ES-I3 (cell line): ENCODE measurements around the gene COTL1.
"Not testable (repeated sequence)": the region's sequence is repeated elsewhere in the genome, so short reads cannot be mapped to it uniquely, and the experiment has no call there.

Experiments used
- H3K36me3 ChIP-seq: 2 replicates; pipeline ENCODE4 v1.6.1; 2013; ENCODE audit warnings: mild to moderate bottlenecking, low read length, control low read depth, moderate library complexity; ENCODE audit not compliant: insufficient read depth
- H3K4me1 ChIP-seq: 2 replicates; pipeline ENCODE4 v1.6.1; 2013; ENCODE audit warnings: mild to moderate bottlenecking, control low read depth, low read length; ENCODE audit not compliant: insufficient read depth
- H3K9ac ChIP-seq: 2 replicates; pipeline ENCODE4 v1.6.1; 2013; ENCODE audit warnings: low read depth, mild to moderate bottlenecking, low read length, moderate library complexity
- H3K9me3 ChIP-seq: 2 replicates; pipeline ENCODE4 v1.6.1; 2013; ENCODE audit warnings: mild to moderate bottlenecking, low read length, moderate library complexity; ENCODE audit not compliant: control insufficient read depth, insufficient read depth

Gene COTL1

DNA sequence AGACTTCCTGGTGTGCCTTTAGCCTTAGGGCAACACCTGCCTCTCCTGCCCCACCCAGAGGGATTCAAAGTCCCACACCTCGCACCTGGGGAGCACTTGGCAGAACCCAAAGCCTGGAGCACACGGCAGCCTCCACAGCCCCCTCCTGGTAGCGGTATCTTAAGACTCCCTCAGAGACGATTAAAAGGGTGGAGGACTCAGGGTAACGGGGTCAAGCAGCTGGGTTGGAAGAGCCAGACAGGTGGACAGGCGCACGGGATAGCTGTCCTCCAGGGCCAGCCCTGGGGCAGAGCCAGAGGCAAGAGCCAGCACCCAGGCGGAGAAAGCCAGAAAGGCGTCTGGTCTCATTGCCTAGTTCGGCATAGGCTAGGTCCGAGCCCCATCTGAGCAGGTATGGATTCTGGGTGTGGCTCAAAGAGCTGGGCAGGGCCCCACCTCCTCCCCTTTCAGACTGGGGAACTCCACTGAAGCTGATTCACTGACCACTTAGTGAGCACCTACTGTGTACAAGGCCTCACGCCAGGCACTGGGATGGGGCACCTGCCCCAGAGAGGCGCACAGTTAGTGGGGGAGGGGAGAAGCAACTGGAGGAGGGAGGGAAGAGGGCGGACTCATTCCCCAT is 58.5 kb downstream of the COTL1 start:
- H3K36me3 ChIP-seq, result no peaks in the 10 kb centered on the region
- peaks cover 21% of the 10 kb centered on the region for H3K4me1 ChIP-seq
- H3K9ac ChIP-seq, result no peak overlapping the region

DNA sequence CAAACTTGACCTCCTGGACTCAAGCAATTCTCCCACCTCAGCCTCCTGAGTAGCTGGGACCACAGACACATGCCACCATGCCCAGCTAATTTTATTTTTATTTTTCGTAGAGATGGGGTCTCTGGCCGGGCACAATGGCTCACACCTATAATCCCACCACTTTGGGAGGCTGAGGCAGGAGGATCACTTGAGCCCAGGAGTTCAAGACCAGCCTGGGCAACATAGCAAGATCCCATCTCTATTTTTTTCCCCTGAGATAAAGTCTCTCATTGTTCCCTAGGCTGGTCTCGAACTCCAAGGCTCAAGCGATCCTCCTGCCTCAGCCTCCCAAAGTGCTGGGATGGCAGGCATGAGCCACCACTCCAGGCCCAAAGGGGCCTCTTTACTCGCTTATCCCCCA is 59.0 kb downstream of the COTL1 start:
- not testable (repeated sequence) for H3K9me3 ChIP-seq, H3K36me3 ChIP-seq, H3K9ac ChIP-seq
- H3K4me1 ChIP-seq, result peaks cover 21% of the 10 kb centered on the region

More for the DNA sequence above, 58.5 kb downstream of the COTL1 start:
- no peaks in the 10 kb centered on the region for H3K9me3 ChIP-seq

DNA sequence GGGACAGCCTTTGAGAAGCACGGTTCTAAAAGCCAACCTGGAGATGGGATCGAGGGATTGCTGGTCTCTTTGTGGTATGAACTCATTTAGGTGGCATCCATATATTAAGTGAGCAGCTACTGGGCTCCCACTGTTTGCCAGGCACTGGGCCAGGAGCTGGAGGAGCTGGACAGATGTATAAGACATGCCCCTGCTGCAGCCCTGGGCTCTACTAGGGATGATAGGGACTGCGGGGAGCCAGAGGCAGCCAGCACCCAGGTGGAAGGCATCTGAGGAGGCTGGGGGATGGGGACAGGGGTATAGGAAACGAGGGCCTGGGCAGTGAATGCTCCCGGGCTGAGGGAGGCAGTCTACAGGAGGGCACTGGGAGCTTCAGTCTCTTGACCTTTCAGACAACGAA is 60.4 kb downstream of the COTL1 start:
- H3K9me3 ChIP-seq, result no peaks in the 10 kb centered on the region
- no peak overlapping the region for H3K9ac ChIP-seq
- no peaks in the 10 kb centered on the region for H3K36me3 ChIP-seq
- peaks cover 21% of the 10 kb centered on the region for H3K4me1 ChIP-seq

DNA sequence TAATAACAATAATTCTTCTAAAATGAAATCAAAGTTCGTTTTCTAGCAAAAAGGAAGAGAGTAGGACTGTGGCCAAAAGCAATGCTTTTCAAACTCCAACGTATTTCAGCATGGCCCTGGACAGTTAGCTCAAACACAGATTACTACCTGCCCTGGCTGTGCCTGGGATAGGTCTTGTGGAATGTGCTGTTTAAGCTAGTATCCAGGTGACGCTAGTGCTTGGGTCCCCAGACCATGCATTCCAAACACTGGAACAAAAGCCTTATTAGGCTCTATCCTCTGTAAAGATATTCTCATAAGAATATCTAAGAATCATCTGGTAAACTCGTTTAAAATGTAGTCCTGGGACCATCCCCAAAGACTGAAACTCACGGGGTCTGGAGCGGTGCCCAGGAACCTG is 60.8 kb downstream of the COTL1 start:
- no peaks in the 10 kb centered on the region for H3K9me3 ChIP-seq
- no peaks in the 10 kb centered on the region for H3K36me3 ChIP-seq
- no peak overlapping the region for H3K9ac ChIP-seq
- H3K4me1 ChIP-seq, result peaks cover 21% of the 10 kb centered on the region

DNA sequence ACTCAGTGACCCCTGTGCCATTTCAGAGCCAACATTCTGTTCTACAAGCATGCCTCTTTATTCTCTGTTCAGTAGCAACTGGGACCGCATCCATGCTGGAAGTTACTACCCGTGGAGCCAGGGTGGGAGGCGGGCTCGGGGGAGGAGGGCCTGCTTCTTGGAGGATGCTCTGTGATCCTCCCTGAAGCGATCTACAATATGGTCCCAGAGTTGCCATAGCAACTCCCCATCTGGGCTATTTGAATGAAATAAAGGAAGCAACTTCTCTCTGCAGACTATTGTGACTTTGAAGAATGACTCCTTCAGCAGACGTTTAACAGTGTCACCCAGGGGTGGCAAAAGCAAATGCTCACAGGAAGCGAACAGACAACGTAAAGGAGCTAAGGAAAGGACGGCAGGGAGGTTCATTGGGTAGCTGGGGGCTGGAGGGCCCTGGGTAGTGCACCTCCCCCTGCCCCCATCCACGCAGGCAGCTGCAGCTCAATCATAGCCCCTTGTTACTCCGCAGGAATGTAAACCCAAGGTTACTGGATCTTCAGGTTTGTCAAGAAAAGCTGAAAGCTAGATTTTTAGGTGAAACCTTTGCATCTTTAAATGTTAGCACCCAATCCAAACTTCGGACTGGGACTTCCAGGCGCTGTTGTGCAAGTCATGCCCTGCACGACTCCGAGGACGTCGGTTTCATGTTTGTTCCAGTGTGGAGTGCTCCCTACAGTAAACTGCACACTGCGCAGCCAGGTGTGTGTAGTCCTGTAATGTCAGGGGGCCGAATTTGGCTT is 62.3 kb downstream of the COTL1 start:
- no peaks in the 10 kb centered on the region for H3K9me3 ChIP-seq
- H3K4me1 ChIP-seq, result peaks cover 15% of the 10 kb centered on the region
- no peak overlapping the region for H3K9ac ChIP-seq
- no peaks in the 10 kb centered on the region for H3K36me3 ChIP-seq

DNA sequence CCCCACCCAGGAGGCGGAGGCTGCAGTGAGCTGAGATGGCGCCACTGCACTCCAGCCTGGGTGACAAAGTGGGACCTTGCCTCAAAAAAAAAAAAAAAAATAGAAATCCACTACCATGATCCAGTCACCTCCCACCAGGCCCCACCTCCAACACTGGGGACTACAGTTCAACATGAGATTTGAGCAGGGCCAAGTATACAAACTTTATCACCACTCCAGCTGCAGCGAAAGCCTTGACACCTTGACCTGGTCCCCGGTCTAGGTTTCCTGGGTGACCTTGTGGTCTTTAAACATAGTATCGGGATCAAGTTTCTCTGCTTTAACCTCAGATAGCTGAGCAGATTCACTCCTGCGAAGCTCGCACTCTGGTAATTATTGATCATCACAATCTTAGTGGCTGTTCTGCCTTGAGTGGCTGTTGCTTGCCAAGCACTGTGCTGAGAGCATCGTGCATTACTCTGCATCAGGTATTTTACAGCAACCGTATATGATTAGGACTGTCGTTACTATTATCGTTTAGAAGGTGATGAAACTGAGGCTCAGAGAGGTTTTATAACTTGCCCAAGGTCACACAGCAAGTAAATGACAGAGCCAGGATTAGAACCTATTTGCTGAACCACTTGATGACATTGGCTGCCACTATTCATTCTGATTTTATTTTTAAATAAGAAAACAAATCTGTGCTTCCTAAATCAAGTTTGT is 63.1 kb downstream of the COTL1 start:
- no peak overlapping the region for H3K9ac ChIP-seq
- no peaks in the 10 kb centered on the region for H3K9me3 ChIP-seq
- peaks cover 9% of the 10 kb centered on the region for H3K4me1 ChIP-seq
- no peaks in the 10 kb centered on the region for H3K36me3 ChIP-seq

DNA sequence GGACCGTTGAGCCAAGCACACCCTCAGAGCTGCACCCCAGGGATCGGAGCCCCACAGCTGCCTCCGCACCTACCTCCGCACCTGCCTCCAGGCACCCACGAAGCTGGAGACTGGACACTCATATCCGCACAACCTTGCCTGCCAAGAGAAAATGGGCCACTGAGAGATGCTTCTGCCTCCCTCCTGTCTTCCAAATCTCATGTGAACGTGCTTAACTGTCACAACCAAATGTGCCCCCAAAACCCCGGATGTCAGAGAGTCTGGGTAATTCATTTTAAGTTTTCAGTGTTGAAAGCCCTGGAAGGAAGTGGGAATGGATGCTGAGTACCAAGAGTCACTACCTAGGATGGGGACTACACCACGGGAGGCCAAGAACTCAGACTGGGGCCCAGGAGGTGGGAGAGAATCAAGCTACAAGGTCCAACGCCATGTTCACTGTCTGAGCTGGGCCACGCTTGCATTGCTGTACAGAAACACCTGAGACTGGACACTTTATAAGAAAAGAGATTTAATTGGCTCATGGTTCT is 63.9 kb downstream of the COTL1 start:
- Histone ChIP-seq H3K9me3 (no peaks in the 10 kb centered on the region), H3K4me1 (peaks cover 2% of the 10 kb centered on the region; the same call in 1 of the 2 replicates), H3K9ac (no peak overlapping the region), H3K36me3 (no peaks in the 10 kb centered on the region)

DNA sequence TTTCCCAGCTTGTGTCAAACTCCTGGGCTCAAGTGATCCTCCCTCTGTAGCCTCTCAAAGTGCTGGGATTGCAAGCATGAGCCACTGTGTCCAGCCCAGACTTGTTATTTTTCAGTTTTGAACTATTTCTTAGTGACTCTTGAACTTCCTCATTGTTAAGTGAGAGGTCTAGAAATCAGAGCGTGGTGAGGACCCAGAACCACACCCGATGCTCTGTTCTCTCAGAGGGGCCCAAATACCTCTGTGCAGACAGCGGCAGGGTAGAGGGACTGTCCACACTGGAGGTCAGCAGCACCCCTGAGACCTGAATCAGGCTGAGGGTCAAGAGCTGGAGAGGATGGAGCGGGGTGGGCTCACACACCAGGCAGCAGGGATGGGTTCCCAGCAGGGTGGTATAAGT is 65.7 kb downstream of the COTL1 start:
- Histone ChIP-seq H3K9ac (no peak overlapping the region), H3K4me1 (peaks cover 6% of the 10 kb centered on the region), H3K9me3 (no peaks in the 10 kb centered on the region), H3K36me3 (no peaks in the 10 kb centered on the region)

DNA sequence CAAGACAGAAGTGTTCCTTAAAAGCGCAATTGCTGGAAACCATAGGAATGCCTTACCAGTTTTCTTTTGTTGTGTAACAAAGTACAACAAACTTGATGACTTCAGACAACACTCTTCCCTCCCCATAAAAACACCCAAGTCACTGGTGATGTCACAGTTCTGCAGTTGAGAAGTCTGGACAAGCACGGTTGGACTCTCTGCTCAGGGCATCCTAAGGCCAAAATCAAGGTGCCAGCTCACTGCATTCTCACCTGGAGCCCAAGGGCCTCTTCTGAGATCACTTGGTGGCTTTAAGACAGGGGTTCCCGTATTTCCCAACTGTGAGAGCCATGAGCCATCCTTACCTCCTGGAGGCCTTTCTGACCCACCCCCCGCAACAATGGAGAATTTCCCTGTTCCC is 67.8 kb downstream of the COTL1 start:
- Histone ChIP-seq H3K36me3 (no peaks in the 10 kb centered on the region), H3K9me3 (no peaks in the 10 kb centered on the region), H3K4me1 (peaks cover 6% of the 10 kb centered on the region), H3K9ac (no peak overlapping the region)

DNA sequence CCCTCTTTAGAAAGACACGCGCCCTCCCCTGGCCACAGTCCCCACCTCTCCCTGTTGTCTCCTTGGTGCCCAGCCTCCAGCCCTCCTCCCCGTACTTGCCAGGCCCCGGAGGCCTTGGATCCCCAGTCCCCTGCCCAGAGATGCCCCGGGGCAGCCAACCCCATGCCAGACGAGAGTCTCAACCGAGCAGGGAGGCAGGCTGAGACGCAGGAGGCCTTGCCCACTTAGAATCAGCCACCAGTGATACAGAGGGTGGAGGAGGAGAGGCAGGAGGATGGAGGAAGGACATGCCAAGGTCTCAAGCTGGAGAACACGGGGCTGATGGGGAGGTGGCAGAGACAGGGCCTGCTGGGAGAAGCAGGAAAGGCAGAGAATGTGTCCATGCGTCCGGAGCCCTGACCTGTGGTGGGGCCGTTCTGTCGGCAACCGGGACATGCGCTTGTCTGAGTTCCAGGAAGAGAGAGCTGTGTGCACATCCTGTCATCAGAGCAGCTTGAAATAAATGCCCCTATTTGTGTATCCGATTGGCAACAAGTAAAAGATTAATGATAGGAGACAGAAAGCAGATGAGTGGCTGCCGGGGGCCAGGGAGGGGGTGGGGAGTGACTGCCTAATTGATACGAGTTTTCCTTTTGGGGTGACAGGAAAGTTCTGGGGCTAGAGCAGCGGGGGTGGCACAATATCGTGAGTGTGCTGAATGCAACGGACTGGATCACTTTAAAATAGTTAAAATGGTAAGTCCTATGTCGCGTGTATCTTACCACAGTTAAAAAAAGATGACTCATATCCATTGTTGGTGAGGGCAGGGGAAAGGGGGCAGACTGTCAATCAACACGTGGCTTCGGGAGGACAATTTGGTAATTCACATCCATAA is 68.7 kb downstream of the COTL1 start:
- Histone ChIP-seq H3K4me1 (peaks cover 6% of the 10 kb centered on the region), H3K9ac (no peak overlapping the region), H3K36me3 (no peaks in the 10 kb centered on the region), H3K9me3 (no peaks in the 10 kb centered on the region)

DNA sequence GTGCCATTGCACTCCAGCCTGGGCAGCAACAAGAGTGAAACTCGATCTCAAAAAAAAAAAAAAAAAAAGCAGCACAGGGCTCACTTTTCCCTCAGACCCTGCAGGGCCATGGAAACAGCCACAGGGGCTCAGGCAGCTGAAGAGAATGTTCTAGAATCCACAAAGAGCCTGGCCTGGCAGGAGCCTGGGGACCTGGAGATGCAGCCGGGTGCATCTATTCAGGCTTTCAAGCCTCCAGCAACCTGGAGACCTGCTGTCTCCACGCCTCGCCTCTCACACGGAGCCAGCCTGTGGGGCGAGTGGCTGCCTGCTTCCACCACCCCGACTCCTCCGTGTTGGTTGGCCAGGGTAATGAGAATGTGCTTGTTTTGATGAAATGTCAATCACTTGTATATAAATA is 69.4 kb downstream of the COTL1 start:
- Histone ChIP-seq H3K9me3 (no peaks in the 10 kb centered on the region), H3K4me1 (peaks cover 6% of the 10 kb centered on the region), H3K36me3 (no peaks in the 10 kb centered on the region), H3K9ac (no peak overlapping the region)

DNA sequence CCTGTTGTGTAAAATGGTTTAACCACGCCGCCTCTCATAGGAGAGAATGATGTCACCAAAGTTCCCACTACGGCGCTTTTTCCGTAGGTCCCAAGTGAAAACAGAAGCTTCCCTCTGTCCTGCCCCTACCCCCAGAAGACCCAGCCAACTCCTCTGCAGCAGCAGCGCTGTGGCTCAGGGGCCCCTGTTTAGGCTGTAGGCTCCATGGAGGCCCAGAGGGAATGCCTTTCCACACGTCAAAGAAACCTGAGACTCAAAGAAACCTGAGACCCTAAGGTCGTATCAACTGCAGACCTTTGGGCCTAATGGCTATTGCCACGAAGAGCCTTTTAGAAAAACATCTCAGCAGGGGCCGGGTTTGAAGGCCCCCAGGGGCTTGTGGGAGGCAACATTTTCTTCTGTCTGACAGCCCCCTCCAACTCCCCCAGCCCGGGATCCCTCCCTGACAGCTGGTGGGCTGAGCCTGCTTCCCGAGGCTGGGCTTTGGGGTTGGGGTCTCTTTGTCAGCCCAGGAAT is 70.3 kb downstream of the COTL1 start:
- Histone ChIP-seq H3K36me3 (no peaks in the 10 kb centered on the region), H3K9ac (no peak overlapping the region), H3K4me1 (peaks cover 6% of the 10 kb centered on the region), H3K9me3 (no peaks in the 10 kb centered on the region)

DNA sequence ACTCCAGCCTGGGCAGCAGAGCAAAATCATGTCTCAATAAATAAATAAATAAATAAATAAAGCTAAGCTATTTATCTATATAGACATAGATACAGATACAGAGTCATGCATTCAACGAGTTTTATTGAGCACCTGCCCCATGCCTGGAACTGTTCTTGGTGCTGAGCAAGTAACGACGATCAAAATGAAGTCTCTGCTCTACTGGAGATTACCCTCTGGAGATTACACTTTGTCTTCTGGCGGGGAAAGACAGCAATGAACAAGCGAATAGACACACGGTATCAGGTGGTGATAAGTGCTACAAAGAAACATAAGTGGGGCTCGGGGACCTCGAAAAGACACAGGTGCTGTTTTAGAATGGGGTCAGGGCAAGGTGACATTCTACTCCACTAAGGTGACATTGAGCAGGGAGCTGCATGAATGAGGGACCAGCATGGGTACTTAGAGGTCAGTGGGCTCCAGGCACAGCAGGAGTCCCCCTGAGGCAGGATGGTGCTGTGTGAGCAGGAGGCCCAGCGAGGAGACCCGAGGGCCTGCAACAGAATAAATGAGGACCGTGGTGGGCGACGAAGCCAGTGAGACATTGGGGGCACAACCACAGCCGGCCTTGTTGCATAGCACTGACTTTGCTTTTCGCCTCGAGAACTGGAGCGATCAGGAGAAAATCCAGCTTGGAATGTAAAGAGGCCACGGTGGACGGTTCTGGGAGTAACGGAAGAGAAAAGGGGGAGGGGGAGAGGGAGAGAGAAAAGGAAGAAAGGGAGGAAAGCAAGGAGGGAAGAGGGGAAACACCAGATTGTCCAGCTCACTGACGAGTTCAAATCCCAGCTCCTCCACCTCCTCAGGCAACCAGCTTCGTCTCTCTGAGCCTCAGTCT is 71.0 kb downstream of the COTL1 start:
- peaks cover 6% of the 10 kb centered on the region for H3K4me1 ChIP-seq
- H3K9me3 ChIP-seq, result no peaks in the 10 kb centered on the region
- no peak overlapping the region for H3K9ac ChIP-seq
- H3K36me3 ChIP-seq, result no peaks in the 10 kb centered on the region
